ENCODE results near the gene GRB14. TPM values are rescaled to one million over a fixed set of nuclear protein-coding genes. Genes with fewer than 3 reads are reported as not detected.

Gene GRB14
- total RNA-seq, 1 experiment from 2014 or later: 6.3 TPM

- no peaks in the 10 kb centered on the region for H3K36me3 ChIP-seq (ENCODE audit: control insufficient read depth in 1 of 2, insufficient read depth in 2 of 2, low read length in 2 of 2)
- TF ChIP-seq ELF1 (IDR thresholded peaks at IDR 0.05; ENCODE audit: borderline replicate concordance, low read depth): no peak
- TF ChIP-seq SIN3A (IDR thresholded peaks at IDR 0.05; ENCODE audit: low read depth): no peak
- no peak for TF ChIP-seq CTCF (IDR thresholded peaks at IDR 0.05 in 2 of 3, conservative IDR thresholded peaks at IDR 0.05 in 1 of 3; ENCODE audit: borderline replicate concordance in 1 of 3, insufficient read depth in 1 of 3, low read depth in 2 of 3, low read length in 2 of 3)
- no peak for TF ChIP-seq POLR2A (IDR thresholded peaks at IDR 0.05; ENCODE audit: borderline replicate concordance, extremely low read depth, insufficient read depth, insufficient read length)
- no peak for TF ChIP-seq JUND (IDR thresholded peaks at IDR 0.05)
- no peak for TF ChIP-seq EZH2phosphoT487 (IDR thresholded peaks at IDR 0.05; ENCODE audit: borderline replicate concordance)
- no peak for TF ChIP-seq YY1 (IDR thresholded peaks at IDR 0.05; ENCODE audit: extremely low read depth, insufficient replicate concordance, low read depth, low read length)
- no peak for TF ChIP-seq CEBPB (IDR thresholded peaks at IDR 0.05; ENCODE audit: low read depth)
- TF ChIP-seq RAD21 (IDR thresholded peaks at IDR 0.05; ENCODE audit: low read depth): no peak
- no peak for TF ChIP-seq ZBTB33 (IDR thresholded peaks at IDR 0.05; ENCODE audit: extremely low read depth, insufficient replicate concordance, low read length)
- no peak for TF ChIP-seq ATF3 (IDR thresholded peaks at IDR 0.05)
- TF ChIP-seq SRF (IDR thresholded peaks at IDR 0.05; ENCODE audit: low read depth): no peak
- TF ChIP-seq ZFX (IDR thresholded peaks at IDR 0.05): no peak
- TF ChIP-seq ZNF274 (IDR thresholded peaks at IDR 0.05; ENCODE audit: low read depth, low read length): no peak
- no peak for TF ChIP-seq MAX (IDR thresholded peaks at IDR 0.05)
- TF ChIP-seq CBX3 (IDR thresholded peaks at IDR 0.05; ENCODE audit: low read depth): no peak
- no peak for TF ChIP-seq EGR1 (IDR thresholded peaks at IDR 0.05; ENCODE audit: low read depth)
- no peak overlapping the region for H3K9ac ChIP-seq (ENCODE audit: low read length)
- intact Hi-C loops (cut with micrococcal nuclease): no loop called here
- ChIA-PET RAD21 (ENCODE audit: low non-redundant PET in 1 of 2, low total read pairs in 2 of 2, uncharacterized antibody in 2 of 2, unreplicated experiment in 2 of 2) (no interaction called here), CTCF (no interaction called here), POLR2A (no interaction called here)
- H3K27me3 ChIP-seq (ENCODE audit: insufficient read depth, low read length): no peaks in the 10 kb centered on the region
- BruUV-seq (replicated peaks): no TSS peak
- no peak overlapping the region for H2AFZ ChIP-seq (ENCODE audit: low read depth, low read length, poor library complexity, severe bottlenecking)
- no peaks in the 10 kb centered on the region for H3K79me2 ChIP-seq (ENCODE audit: insufficient read depth, low read length)
- no peaks in the 10 kb centered on the region for H4K20me1 ChIP-seq (ENCODE audit: insufficient read depth)
- no peak overlapping the region for H3K27ac ChIP-seq (ENCODE audit: low read depth, low read length)
- H3K4me3 ChIP-seq (replicated peaks in 1 of 2; ENCODE audit: low read depth in 1 of 2, low read length in 2 of 2): no peak overlapping the region
- no peak overlapping the region for H3K4me2 ChIP-seq (ENCODE audit: low read length)
- ATAC-seq: no peak
- H3K4me1 ChIP-seq (ENCODE audit: control insufficient read depth in 1 of 2, insufficient read depth in 2 of 2, low read length in 2 of 2): no peaks in the 10 kb centered on the region; a peak in 1 of 4 replicates
- no peak for DNase-seq (ENCODE audit: low read depth, low spot score)
- no peaks in the 10 kb centered on the region for H3K9me2 ChIP-seq (ENCODE audit: insufficient read depth)
- no peaks in the 10 kb centered on the region for H3K9me3 ChIP-seq (ENCODE audit: control insufficient read depth in 1 of 2, insufficient read depth in 1 of 2, low read depth in 1 of 2, low read length in 2 of 2)
Measured at GRCh38 chr2:164657129-164657528, 35.8 kb upstream of the GRB14 start.

All from HCT116 (cell line).